Sigmoid colon (tissue), 7 donors: Measurements from ENCODE around the gene FAM200A. TPM values are rescaled to one million over a fixed set of nuclear protein-coding genes. Genes with fewer than 3 reads are reported as not detected.
A peak's percentile ranks its signal among the peaks of the same experiment; 100 is the strongest.
"Not testable (repeated sequence)": the region's sequence is repeated elsewhere in the genome, so short reads cannot be mapped to it uniquely, and the experiment has no call there.

Experiments used
- DNase-seq: peaks from one replicate; pipeline ENCODE4 v3.0.0-alpha.2; 2019
- H3K27ac ChIP-seq, 4 donors: fragments of 200-600 bp; sonication (generic); one replicate each; pipeline ENCODE4 v1.5.1; 2016 to 2019; ENCODE audit warnings: mild to moderate bottlenecking in 1 of 4
- H3K27me3 ChIP-seq, 3 donors: fragments of 200-600 bp; sonication (generic); one replicate each; pipeline ENCODE4 v1.5.1; 2019; ENCODE audit warnings: mild to moderate bottlenecking in 1 of 3
- H3K36me3 ChIP-seq, 4 donors: fragments of 200-600 bp; sonication (generic); one replicate each; pipeline ENCODE4 v1.5.1; 2016 to 2019
- H3K4me1 ChIP-seq, 4 donors: fragments of 200-600 bp; sonication (generic); one replicate each; pipeline ENCODE4 v1.5.1; 2017 to 2019
- H3K4me3 ChIP-seq, 4 donors: fragments of 200-600 bp; sonication (generic); one replicate each; pipeline ENCODE4 v1.5.1; 2017 to 2019; ENCODE audit warnings: mild to moderate bottlenecking in 2 of 4, moderate library complexity in 1 of 4
- H3K9me3 ChIP-seq, 4 donors: fragments of 200-600 bp in 3 of 4; sonication (generic) in 3 of 4; one replicate each; pipeline versions ENCODE4 v1.5.1 to v1.6.1; 2013 to 2019
- EP300 ChIP-seq, 4 donors: sonication (generic); formaldehyde crosslinking; IDR thresholded peaks; one replicate each; pipeline ENCODE4 v1.6.1; 2017; ENCODE audit warnings: antibody characterized with exemption in 4 of 4
- POLR2A ChIP-seq, 2 donors: fragments of 450-650 bp; IDR thresholded peaks; one replicate each; pipeline ENCODE4 v1.6.1; 2016; ENCODE audit warnings: antibody characterized with exemption in 2 of 2, mild to moderate bottlenecking in 2 of 2, moderate library complexity in 2 of 2
- POLR2AphosphoS5 ChIP-seq, 4 donors: sonication (generic); formaldehyde crosslinking; IDR thresholded peaks; one replicate each; pipeline ENCODE4 v1.6.1; 2017; ENCODE audit warnings: antibody characterized with exemption in 4 of 4
- WGBS, 2 donors: extraction: QIAGEN DNeasy Blood & Tissue Kit; methylation state at CpG; one replicate each; pipeline ENCODE4 v1.1.7; 2013; 5-methylcytosine and 5-hydroxymethylcytosine counted together
- intact Hi-C: fragments of 100-400 bp; cut with DNase I; formaldehyde crosslinking; loops from one replicate; pipeline ENCODE4 v1.15.1; 2023
- polyA plus RNA-seq, 3 donors: library from polyadenylated mRNA; stranded (reverse); fragments of 200-250 nt; gene quantifications; one replicate each; pipeline ENCODE4 v1.2.3, GENCODE V29; 2013
- total RNA-seq, 4 donors: library from RNA; depleted of rRNA; stranded (reverse); fragments of >200 nt; gene quantifications; one replicate each; pipeline ENCODE4 v1.1.0, GENCODE V29; 2016
- TF ChIP-seq, protein P1 (sequence below), 4 experiments: fragments of 450-650 bp in 3 of 4; fragments of 200-600 bp in 1 of 4; IDR thresholded peaks; one replicate each; pipeline ENCODE4 v1.5.1; 2016 to 2019; ENCODE audit warnings: antibody characterized with exemption in 4 of 4, mild to moderate bottlenecking in 3 of 4, moderate library complexity in 2 of 4
- donor health status: healthy with polysubstance abuse.
- donor health status: Bipolar disorder and iron deficiency.
- donor health status: healthy.

FAM200A gene
- total and polyA plus RNA-seq, 7 donors, result 1.8 to 6.4 (median 3.1) TPM

- no peaks in the 10 kb centered on the region for H3K27me3 ChIP-seq
- H3K36me3 ChIP-seq, result peaks cover 0 to 19% (median 0%) of the 10 kb centered on the region in 4 donors
- 75 to 85% methylated on average over 2 of the region's 2 CpGs for WGBS, 2 donors
- TF ChIP-seq POLR2AphosphoS5 (IDR thresholded peaks at IDR 0.05) (no peak), EP300 (IDR thresholded peaks at IDR 0.05) (no peak), POLR2A (IDR thresholded peaks at IDR 0.05) (no peak)
- TF ChIP-seq, protein P1, sequence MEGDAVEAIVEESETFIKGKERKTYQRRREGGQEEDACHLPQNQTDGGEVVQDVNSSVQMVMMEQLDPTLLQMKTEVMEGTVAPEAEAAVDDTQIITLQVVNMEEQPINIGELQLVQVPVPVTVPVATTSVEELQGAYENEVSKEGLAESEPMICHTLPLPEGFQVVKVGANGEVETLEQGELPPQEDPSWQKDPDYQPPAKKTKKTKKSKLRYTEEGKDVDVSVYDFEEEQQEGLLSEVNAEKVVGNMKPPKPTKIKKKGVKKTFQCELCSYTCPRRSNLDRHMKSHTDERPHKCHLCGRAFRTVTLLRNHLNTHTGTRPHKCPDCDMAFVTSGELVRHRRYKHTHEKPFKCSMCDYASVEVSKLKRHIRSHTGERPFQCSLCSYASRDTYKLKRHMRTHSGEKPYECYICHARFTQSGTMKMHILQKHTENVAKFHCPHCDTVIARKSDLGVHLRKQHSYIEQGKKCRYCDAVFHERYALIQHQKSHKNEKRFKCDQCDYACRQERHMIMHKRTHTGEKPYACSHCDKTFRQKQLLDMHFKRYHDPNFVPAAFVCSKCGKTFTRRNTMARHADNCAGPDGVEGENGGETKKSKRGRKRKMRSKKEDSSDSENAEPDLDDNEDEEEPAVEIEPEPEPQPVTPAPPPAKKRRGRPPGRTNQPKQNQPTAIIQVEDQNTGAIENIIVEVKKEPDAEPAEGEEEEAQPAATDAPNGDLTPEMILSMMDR (IDR thresholded peaks at IDR 0.05), result no peak
- no peak for DNase-seq
- H3K4me3 ChIP-seq, result no peak overlapping the region
- no peaks in the 10 kb centered on the region for H3K9me3 ChIP-seq
- no peak overlapping the region for H3K27ac ChIP-seq
- peaks cover 0 to 43% (median 32%) of the 10 kb centered on the region in 4 donors for H3K4me1 ChIP-seq
- intact Hi-C loops, result loop anchor here (5.0 to 10.0 kb wide), 3 partner anchors 62 to 1300 kb away; partner anchors contain the start of genes ARPC1A, TECPR1 and ZSCAN25
These were observed 3.0 kb upstream of the FAM200A start for GRCh38 chr7:99554939-99555338.

- Histone ChIP-seq H3K36me3 (peaks cover 0 to 25% (median 3%) of the 10 kb centered on the region in 4 donors), H3K4me3 (no peak overlapping the region), H3K9me3 (peaks cover 0 to 3% (median under 1%) of the 10 kb centered on the region in 4 donors), H3K27me3 (no peaks in the 10 kb centered on the region), H3K27ac (no peak overlapping the region), H3K4me1 (peaks cover 0 to 36% (median 24%) of the 10 kb centered on the region in 4 donors)
- DNase-seq, result no peak
- WGBS, 2 donors, result 95 to 97% methylated on average over 4 of the region's 4 CpGs
- TF ChIP-seq, protein P1 (IDR thresholded peaks at IDR 0.05), result no peak
- TF ChIP-seq EP300 (IDR thresholded peaks at IDR 0.05) (no peak), POLR2AphosphoS5 (IDR thresholded peaks at IDR 0.05) (no peak), POLR2A (IDR thresholded peaks at IDR 0.05) (no peak)
- intact Hi-C loops, result loop anchor here (5.0 to 10.0 kb wide), 3 partner anchors 64 to 1298 kb away; partner anchors contain the start of genes ARPC1A, TECPR1 and ZSCAN25
These were observed 1.1 kb upstream of the FAM200A start for GRCh38 chr7:99553039-99553438.

DNA sequence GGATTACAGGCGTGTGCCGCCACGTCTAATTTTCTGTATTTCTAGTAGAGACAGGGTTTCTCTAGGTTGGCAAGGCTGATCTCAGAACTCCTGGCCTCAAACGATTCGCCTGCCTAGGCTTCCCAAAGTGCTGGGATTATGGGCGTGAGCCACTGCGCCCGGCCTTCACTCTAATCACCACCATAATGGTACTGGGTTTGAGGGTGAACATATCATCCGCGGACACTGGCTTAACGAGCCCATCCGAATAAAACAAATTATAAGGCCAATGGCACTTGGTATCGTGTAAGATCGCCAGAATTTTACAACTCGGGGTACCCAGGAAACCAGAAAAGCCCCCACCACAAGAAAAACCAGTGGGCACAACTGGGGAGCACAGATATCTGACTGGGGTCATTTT lies 580 bp downstream of the FAM200A start:
- intact Hi-C loops, result loop anchor here (5.0 to 10.0 kb wide), 3 partner anchors 66 to 1297 kb away; partner anchors contain the start of genes ARPC1A, TECPR1 and ZSCAN25
- H3K27me3 ChIP-seq, result no peaks in the 10 kb centered on the region
- H3K4me3 ChIP-seq, result peak overlapping the region; percentile 77 to 96 (median 87)
- peaks cover 0 to 39% (median 6%) of the 10 kb centered on the region in 4 donors for H3K36me3 ChIP-seq
- DNase-seq, result no peak
- H3K4me1 ChIP-seq, result peaks cover 0 to 20% (median 12%) of the 10 kb centered on the region in 4 donors
- peaks cover 0 to 4% (median 2%) of the 10 kb centered on the region in 4 donors for H3K9me3 ChIP-seq
- peak overlapping the region; percentile 81 to 88 (median 84) for H3K27ac ChIP-seq
- TF ChIP-seq POLR2A (IDR thresholded peaks at IDR 0.05) (no peak), POLR2AphosphoS5 (IDR thresholded peaks at IDR 0.05) (no peak), EP300 (IDR thresholded peaks at IDR 0.05) (no peak)
- TF ChIP-seq, protein P1 (IDR thresholded peaks at IDR 0.05), result no peak
- 15 to 16% methylated on average over 15 of the region's 15 CpGs for WGBS, 2 donors

DNA sequence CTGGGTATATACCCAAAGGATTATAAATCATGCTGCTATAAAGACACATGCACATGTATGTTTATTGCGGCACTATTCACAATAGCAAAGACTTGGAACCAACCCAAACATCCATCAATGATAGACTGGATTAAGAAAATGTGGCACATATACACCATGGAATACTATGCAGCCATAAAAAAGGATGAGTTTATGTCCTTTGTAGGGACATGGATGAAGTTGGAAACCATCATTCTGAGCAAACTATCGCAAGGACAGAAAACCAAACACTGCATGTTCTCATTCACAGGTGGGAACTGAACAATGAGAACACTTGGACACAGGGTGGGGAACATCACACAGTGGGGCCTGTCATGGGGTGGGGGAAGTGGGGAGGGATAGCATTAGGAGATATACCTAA lies 2.4 kb downstream of the FAM200A start:
- 95 to 100% methylated on average over 1 of the region's 2 CpGs for WGBS, 2 donors
- intact Hi-C loops, H3K27me3 ChIP-seq, H3K9me3 ChIP-seq, DNase-seq, H3K4me3 ChIP-seq, H3K27ac ChIP-seq: not testable (repeated sequence)
- Histone ChIP-seq H3K4me1 (peaks cover 0 to 20% (median 11%) of the 10 kb centered on the region in 4 donors), H3K36me3 (peaks cover 0 to 24% (median 6%) of the 10 kb centered on the region in 4 donors)

DNA sequence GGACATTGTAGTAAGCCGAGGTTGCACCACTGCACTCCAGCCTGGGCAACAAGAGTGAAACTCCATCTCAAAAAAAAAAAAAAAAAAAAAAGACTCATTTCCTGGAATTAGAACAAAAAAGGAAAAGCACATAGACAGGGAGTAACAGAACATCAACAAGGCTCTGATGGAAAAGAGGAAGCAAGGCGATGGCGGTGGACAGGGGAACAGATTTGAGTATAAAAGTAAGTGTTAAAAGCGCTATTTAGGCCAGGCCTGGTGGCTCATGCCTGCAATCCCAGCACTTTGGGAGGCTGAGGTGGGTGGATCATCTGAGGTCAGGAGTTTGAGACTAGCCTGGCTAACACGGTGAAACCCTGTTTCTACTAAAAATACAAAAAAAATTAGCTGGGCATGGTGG lies 6.6 kb downstream of the FAM200A start:
- H3K27ac ChIP-seq, DNase-seq, H3K4me3 ChIP-seq, intact Hi-C loops, H3K27me3 ChIP-seq, H3K4me1 ChIP-seq: not testable (repeated sequence)
- WGBS, 2 donors, result 98% methylated on average over 5 of the region's 5 CpGs
- peaks cover 0 to 20% (median 9%) of the 10 kb centered on the region in 4 donors for H3K36me3 ChIP-seq
- peaks cover 5 to 18% (median 6%) of the 10 kb centered on the region in 4 donors for H3K9me3 ChIP-seq

DNA sequence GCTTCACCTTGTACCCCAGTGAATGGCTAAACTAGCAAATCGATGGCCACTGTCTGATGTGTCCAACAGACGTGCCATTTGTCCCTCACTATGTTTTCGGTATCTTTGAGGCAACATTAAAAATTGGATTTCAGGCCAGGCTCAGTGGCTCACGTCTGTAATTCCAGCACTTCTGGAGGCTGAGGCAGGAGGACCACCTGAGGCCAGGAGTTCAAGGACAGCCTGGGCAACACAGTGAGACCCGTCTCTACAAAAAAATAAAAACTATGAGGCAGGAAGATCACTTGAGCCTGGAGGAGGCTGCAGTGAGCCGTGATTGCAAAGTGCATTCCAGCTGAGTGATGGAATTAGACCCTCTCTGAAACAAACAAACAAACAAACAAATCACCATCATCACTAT lies 8.0 kb downstream of the FAM200A start:
- Histone ChIP-seq H3K36me3 (peaks cover 0 to 20% (median 9%) of the 10 kb centered on the region in 4 donors), H3K9me3 (peaks cover 7 to 28% (median 8%) of the 10 kb centered on the region in 4 donors), H3K27me3 (no peaks in the 10 kb centered on the region), H3K27ac (no peak overlapping the region), H3K4me1 (no peaks in the 10 kb centered on the region), H3K4me3 (no peak overlapping the region)
- 94 to 96% methylated on average over 6 of the region's 6 CpGs for WGBS, 2 donors
- intact Hi-C loops, result no loop called here
- no peak for DNase-seq
- TF ChIP-seq POLR2A (IDR thresholded peaks at IDR 0.05), result no peak
